Measurements from ENCODE around the gene NEGR1.

NEGR1 gene

GRCh38 chr1:71882637-71883036, 399.7 kb downstream of the NEGR1 start:
- Histone ChIP-seq H3K4me2 (ENCODE audit: low read length) (no peak overlapping the region), H3K27me3 (ENCODE audit: control insufficient read depth, insufficient read depth, low read length) (no peaks in the 10 kb centered on the region), H3K9me3 (replicated peaks; ENCODE audit: low read length) (no peaks in the 10 kb centered on the region), H3K36me3 (ENCODE audit: insufficient read depth, low read length) (no peaks in the 10 kb centered on the region), H3K4me3 (ENCODE audit: low read length) (no peak overlapping the region), H3K9ac (ENCODE audit: low read depth, low read length) (no peak overlapping the region), H3K4me1 (ENCODE audit: control insufficient read depth, insufficient read depth, low read length) (peaks cover 3% of the 10 kb centered on the region)

DNA sequence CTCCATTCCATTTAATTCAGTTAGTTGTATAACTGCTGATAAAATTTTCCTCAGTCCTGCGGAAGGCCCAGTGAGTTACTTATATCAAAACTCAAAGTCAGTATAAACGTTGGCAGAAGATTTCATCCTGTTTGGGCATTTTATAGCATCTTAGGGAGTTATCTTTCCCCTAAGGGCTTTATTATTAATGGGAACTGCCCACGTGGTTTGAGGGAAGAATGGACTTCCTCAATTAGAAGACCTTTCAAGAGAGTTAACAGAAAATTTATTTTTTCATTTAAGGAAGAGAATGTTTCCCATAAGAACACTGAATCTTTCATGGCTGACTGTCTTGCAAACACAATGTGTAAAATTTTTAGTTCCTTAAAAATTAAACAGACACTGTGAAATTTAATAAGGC, 400.1 kb downstream of the NEGR1 start:
- Histone ChIP-seq H3K4me3 (ENCODE audit: low read length) (no peak overlapping the region), H3K4me1 (ENCODE audit: control insufficient read depth, insufficient read depth, low read length) (peaks cover 3% of the 10 kb centered on the region), H3K4me2 (ENCODE audit: low read length) (no peak overlapping the region), H3K9me3 (replicated peaks; ENCODE audit: low read length) (no peaks in the 10 kb centered on the region), H3K9ac (ENCODE audit: low read depth, low read length) (no peak overlapping the region), H3K36me3 (ENCODE audit: insufficient read depth, low read length) (no peaks in the 10 kb centered on the region), H3K27me3 (ENCODE audit: control insufficient read depth, insufficient read depth, low read length) (no peaks in the 10 kb centered on the region)

GRCh38 chr1:71881611-71882010, 400.7 kb downstream of the NEGR1 start:
- Histone ChIP-seq H3K9me3 (replicated peaks; ENCODE audit: low read length) (no peaks in the 10 kb centered on the region), H3K9ac (ENCODE audit: low read depth, low read length) (no peak overlapping the region), H3K36me3 (ENCODE audit: insufficient read depth, low read length) (no peaks in the 10 kb centered on the region), H3K4me3 (ENCODE audit: low read length) (no peak overlapping the region), H3K4me1 (ENCODE audit: control insufficient read depth, insufficient read depth, low read length) (peaks cover 3% of the 10 kb centered on the region), H3K4me2 (ENCODE audit: low read length) (no peak overlapping the region), H3K27me3 (ENCODE audit: control insufficient read depth, insufficient read depth, low read length) (no peaks in the 10 kb centered on the region)

DNA sequence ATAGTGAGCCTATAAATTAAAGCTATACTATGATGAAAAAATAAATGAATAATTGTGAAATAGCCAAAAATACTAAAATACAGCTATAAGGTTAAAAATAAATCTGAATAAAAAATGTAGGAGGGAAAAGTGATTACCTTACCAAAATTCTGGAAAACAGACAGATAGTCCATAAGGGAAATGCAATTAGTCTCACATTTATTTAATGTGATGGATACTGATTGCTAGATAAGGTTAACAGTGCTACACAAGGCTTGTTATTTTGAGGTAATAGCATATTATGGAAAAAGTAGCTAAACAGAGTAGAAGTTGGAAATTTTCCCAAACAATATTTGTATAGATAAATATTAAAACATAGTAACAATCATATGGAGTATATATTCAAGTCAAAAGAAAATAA, 413.0 kb downstream of the NEGR1 start:
- Histone ChIP-seq H3K36me3 (ENCODE audit: insufficient read depth, low read length) (no peaks in the 10 kb centered on the region), H3K4me1 (ENCODE audit: control insufficient read depth, insufficient read depth, low read length) (no peaks in the 10 kb centered on the region), H3K9me3 (replicated peaks; ENCODE audit: low read length) (no peaks in the 10 kb centered on the region), H3K4me2 (ENCODE audit: low read length) (no peak overlapping the region), H3K9ac (ENCODE audit: low read depth, low read length) (no peak overlapping the region), H3K4me3 (ENCODE audit: low read length) (no peak overlapping the region), H3K27me3 (ENCODE audit: control insufficient read depth, insufficient read depth, low read length) (no peaks in the 10 kb centered on the region)

- H3K4me3 ChIP-seq (ENCODE audit: low read length) = no peak overlapping the region
- H3K9ac ChIP-seq (ENCODE audit: low read depth, low read length) = no peak overlapping the region
- no peaks in the 10 kb centered on the region for H3K27me3 ChIP-seq (ENCODE audit: control insufficient read depth, insufficient read depth, low read length)
- H3K9me3 ChIP-seq (replicated peaks; ENCODE audit: low read length) = no peaks in the 10 kb centered on the region
- peaks cover 4% of the 10 kb centered on the region for H3K4me1 ChIP-seq (ENCODE audit: control insufficient read depth, insufficient read depth, low read length)
- no peak overlapping the region for H3K4me2 ChIP-seq (ENCODE audit: low read length)
- H3K36me3 ChIP-seq (ENCODE audit: insufficient read depth, low read length) = no peaks in the 10 kb centered on the region
Observed at GRCh38 chr1:71862756-71863155, 419.6 kb downstream of the NEGR1 start.

DNA sequence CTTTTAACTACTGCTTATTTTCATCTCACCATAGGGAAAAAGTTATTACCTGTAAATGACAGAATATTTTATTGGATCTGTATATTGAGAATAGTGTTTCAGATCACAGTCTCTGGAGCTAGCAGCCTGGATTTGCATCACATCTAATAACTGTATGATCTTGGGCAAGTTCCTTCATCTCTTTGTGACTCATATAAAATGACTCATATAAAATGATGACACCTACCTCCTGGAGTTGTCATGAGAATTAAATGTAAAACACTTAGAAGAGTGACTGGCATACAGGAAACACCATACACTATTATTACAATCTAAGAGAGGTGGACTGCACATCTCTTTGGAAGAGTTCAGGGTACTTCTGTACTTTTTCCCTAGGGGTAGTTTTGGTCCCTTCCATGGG, 421.3 kb downstream of the NEGR1 start:
- H3K4me1 ChIP-seq (ENCODE audit: control insufficient read depth, insufficient read depth, low read length) = peaks cover 4% of the 10 kb centered on the region
- H3K27me3 ChIP-seq (ENCODE audit: control insufficient read depth, insufficient read depth, low read length) = no peaks in the 10 kb centered on the region
- no peak overlapping the region for H3K4me3 ChIP-seq (ENCODE audit: low read length)
- no peaks in the 10 kb centered on the region for H3K36me3 ChIP-seq (ENCODE audit: insufficient read depth, low read length)
- H3K9ac ChIP-seq (ENCODE audit: low read depth, low read length) = no peak overlapping the region
- H3K4me2 ChIP-seq (ENCODE audit: low read length) = no peak overlapping the region
- H3K9me3 ChIP-seq (replicated peaks; ENCODE audit: low read length) = no peaks in the 10 kb centered on the region

DNA sequence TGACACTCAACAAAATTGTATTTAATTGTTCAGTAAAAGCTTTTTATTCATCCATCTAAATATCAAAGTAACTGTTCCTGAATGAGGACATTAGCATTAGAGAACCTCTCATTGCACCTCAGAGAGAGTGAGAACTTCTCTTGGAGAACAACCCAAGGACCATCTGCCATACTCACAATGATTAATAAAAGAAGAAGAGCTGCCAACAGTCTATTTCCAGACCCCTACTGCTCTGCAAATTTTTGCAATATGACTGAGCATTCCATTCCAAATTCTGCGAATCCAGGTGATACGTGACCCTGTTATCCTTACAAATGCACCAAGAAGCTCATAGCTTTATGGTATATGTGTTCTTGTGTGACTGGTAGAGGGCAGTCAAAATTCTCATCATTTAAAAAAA, 422.5 kb downstream of the NEGR1 start:
- Histone ChIP-seq H3K4me2 (ENCODE audit: low read length) (no peak overlapping the region), H3K36me3 (ENCODE audit: insufficient read depth, low read length) (no peaks in the 10 kb centered on the region), H3K4me1 (ENCODE audit: control insufficient read depth, insufficient read depth, low read length) (peaks cover 4% of the 10 kb centered on the region), H3K27me3 (ENCODE audit: control insufficient read depth, insufficient read depth, low read length) (no peaks in the 10 kb centered on the region), H3K9me3 (replicated peaks; ENCODE audit: low read length) (no peaks in the 10 kb centered on the region), H3K9ac (ENCODE audit: low read depth, low read length) (no peak overlapping the region), H3K4me3 (ENCODE audit: low read length) (no peak overlapping the region)

DNA sequence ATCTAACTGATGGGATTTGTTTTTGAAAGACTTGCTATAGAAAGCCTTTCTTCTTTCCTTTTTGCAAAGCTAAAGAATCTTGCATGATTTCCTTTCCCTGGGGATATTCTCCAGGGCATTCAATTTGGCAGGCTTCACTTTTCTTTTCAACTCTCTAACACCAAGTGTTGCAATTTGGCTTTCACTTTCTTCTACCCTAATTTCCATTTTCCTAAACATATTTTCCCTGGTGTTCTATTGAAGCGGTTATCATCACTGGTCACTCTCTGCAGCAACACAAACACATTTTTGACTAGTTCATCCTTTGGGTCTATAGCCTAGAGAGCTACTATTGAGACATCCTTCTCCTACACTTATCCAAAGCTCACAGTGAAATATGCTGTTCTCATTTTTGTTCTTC, 424.5 kb downstream of the NEGR1 start:
- H3K4me2 ChIP-seq (ENCODE audit: low read length) = no peak overlapping the region
- no peaks in the 10 kb centered on the region for H3K36me3 ChIP-seq (ENCODE audit: insufficient read depth, low read length)
- H3K4me1 ChIP-seq (ENCODE audit: control insufficient read depth, insufficient read depth, low read length) = peaks cover 4% of the 10 kb centered on the region
- H3K27me3 ChIP-seq (ENCODE audit: control insufficient read depth, insufficient read depth, low read length) = no peaks in the 10 kb centered on the region
- H3K9ac ChIP-seq (ENCODE audit: low read depth, low read length) = no peak overlapping the region
- no peaks in the 10 kb centered on the region for H3K9me3 ChIP-seq (replicated peaks; ENCODE audit: low read length)
- no peak overlapping the region for H3K4me3 ChIP-seq (ENCODE audit: low read length)

DNA sequence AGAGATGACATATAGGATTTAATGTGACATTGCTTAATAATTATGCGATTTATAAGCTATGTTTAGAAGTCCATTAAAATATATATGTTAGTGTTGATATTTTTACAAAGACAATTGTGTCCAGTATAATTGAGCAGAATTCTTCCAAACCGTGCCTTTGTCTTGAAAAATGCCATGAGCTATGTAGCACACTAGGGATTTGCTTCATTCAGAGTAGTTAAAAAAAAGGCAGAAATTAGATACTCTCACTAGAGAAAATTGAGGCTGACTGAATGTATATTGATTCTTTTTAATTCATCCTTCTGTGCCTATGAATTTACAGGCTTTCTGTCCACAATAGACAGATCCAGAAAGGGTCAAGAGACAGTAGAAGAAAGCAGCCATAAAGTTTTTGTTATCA, 429.0 kb downstream of the NEGR1 start:
- H3K27me3 ChIP-seq (ENCODE audit: control insufficient read depth, insufficient read depth, low read length) = no peaks in the 10 kb centered on the region
- H3K4me1 ChIP-seq (ENCODE audit: control insufficient read depth, insufficient read depth, low read length) = peaks cover 6% of the 10 kb centered on the region
- H3K4me3 ChIP-seq (ENCODE audit: low read length) = no peak overlapping the region
- no peaks in the 10 kb centered on the region for H3K9me3 ChIP-seq (replicated peaks; ENCODE audit: low read length)
- H3K4me2 ChIP-seq (ENCODE audit: low read length) = no peak overlapping the region
- no peak overlapping the region for H3K9ac ChIP-seq (ENCODE audit: low read depth, low read length)
- no peaks in the 10 kb centered on the region for H3K36me3 ChIP-seq (ENCODE audit: insufficient read depth, low read length)

- no peak overlapping the region for H3K4me3 ChIP-seq (ENCODE audit: low read length)
- H3K27me3 ChIP-seq (ENCODE audit: control insufficient read depth, insufficient read depth, low read length) = no peaks in the 10 kb centered on the region
- peaks cover 6% of the 10 kb centered on the region for H3K4me1 ChIP-seq (ENCODE audit: control insufficient read depth, insufficient read depth, low read length)
- H3K9ac ChIP-seq (ENCODE audit: low read depth, low read length) = no peak overlapping the region
- H3K36me3 ChIP-seq (ENCODE audit: insufficient read depth, low read length) = no peaks in the 10 kb centered on the region
- no peak overlapping the region for H3K4me2 ChIP-seq (ENCODE audit: low read length)
- H3K9me3 ChIP-seq (replicated peaks; ENCODE audit: low read length) = no peaks in the 10 kb centered on the region
Observed at GRCh38 chr1:71850936-71851335, 431.4 kb downstream of the NEGR1 start.

DNA sequence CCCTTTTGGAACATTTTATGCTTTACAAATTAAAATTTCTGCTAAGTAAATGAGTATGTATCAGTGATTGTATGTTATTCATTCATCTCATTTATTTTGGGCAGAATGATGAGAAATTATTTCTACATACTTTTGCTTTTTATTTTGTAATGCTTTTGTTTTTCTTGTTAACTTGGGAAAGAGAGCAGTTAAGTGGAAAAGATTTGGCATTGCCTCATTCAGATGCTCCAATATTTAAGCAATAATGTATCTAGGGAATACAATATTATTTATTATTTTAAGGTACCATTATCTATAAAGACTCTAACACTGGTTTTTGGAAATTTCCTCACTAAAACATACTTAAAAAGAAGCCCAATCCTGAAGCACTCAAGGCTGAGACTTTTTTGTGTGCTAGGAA, 431.8 kb downstream of the NEGR1 start:
- Histone ChIP-seq H3K4me1 (ENCODE audit: control insufficient read depth, insufficient read depth, low read length) (peaks cover 6% of the 10 kb centered on the region), H3K9ac (ENCODE audit: low read depth, low read length) (no peak overlapping the region), H3K4me2 (ENCODE audit: low read length) (no peak overlapping the region), H3K9me3 (replicated peaks; ENCODE audit: low read length) (no peaks in the 10 kb centered on the region), H3K36me3 (ENCODE audit: insufficient read depth, low read length) (no peaks in the 10 kb centered on the region), H3K27me3 (ENCODE audit: control insufficient read depth, insufficient read depth, low read length) (no peaks in the 10 kb centered on the region), H3K4me3 (ENCODE audit: low read length) (no peak overlapping the region)

GRCh38 chr1:71843012-71843411, 439.3 kb downstream of the NEGR1 start:
- Histone ChIP-seq H3K4me2 (ENCODE audit: low read length) (no peak overlapping the region), H3K4me1 (ENCODE audit: control insufficient read depth, insufficient read depth, low read length) (peaks cover 7% of the 10 kb centered on the region), H3K9ac (ENCODE audit: low read depth, low read length) (no peak overlapping the region), H3K4me3 (ENCODE audit: low read length) (no peak overlapping the region), H3K9me3 (replicated peaks; ENCODE audit: low read length) (no peaks in the 10 kb centered on the region), H3K27me3 (ENCODE audit: control insufficient read depth, insufficient read depth, low read length) (no peaks in the 10 kb centered on the region), H3K36me3 (ENCODE audit: insufficient read depth, low read length) (no peaks in the 10 kb centered on the region)
